ENCODE data around the gene BPGM.
"Not testable (repeated sequence)": the region's sequence is repeated elsewhere in the genome, so short reads cannot be mapped to it uniquely, and the experiment has no call there.

Gene BPGM

GRCh38 chr7:134651991-134652390 lies 5.3 kb downstream of the BPGM start:
- no peak for TF ChIP-seq CTCF (IDR thresholded peaks at IDR 0.05; ENCODE audit: low read depth, low read length)
- H3K4me3 ChIP-seq (ENCODE audit: low read depth, low read length) = no peak overlapping the region

GRCh38 chr7:134654104-134654775 lies 7.6 kb downstream of the BPGM start:
- TF ChIP-seq CTCF (IDR thresholded peaks at IDR 0.05; ENCODE audit: low read depth, low read length) = no peak
- H3K4me3 ChIP-seq (ENCODE audit: low read depth, low read length) = no peak overlapping the region

GRCh38 chr7:134657526-134657925 lies 10.9 kb downstream of the BPGM start:
- no peak for TF ChIP-seq CTCF (IDR thresholded peaks at IDR 0.05; ENCODE audit: low read depth, low read length)

GRCh38 chr7:134660242-134660785 lies 13.7 kb downstream of the BPGM start:
- peak overlapping the region; percentile 8; the same call in 1 of the 2 replicates for H3K4me3 ChIP-seq (ENCODE audit: low read depth, low read length)
- no peak for TF ChIP-seq CTCF (IDR thresholded peaks at IDR 0.05; ENCODE audit: low read depth, low read length)

More at GRCh38 chr7:134657526-134657925, 10.9 kb downstream of the BPGM start:
- H3K4me3 ChIP-seq (ENCODE audit: low read depth, low read length) = no peak overlapping the region

- no peak overlapping the region for H3K4me3 ChIP-seq (ENCODE audit: low read depth, low read length)
- no peak for TF ChIP-seq CTCF (IDR thresholded peaks at IDR 0.05; ENCODE audit: low read depth, low read length)
These were observed 14.3 kb downstream of the BPGM start for GRCh38 chr7:134660961-134661376.

- TF ChIP-seq CTCF (IDR thresholded peaks at IDR 0.05; ENCODE audit: low read depth, low read length) = no peak
- no peak overlapping the region for H3K4me3 ChIP-seq (ENCODE audit: low read depth, low read length)
These were observed 15.7 kb downstream of the BPGM start for GRCh38 chr7:134662166-134662870.

- no peak for TF ChIP-seq CTCF (IDR thresholded peaks at IDR 0.05; ENCODE audit: low read depth, low read length)
- no peak overlapping the region for H3K4me3 ChIP-seq (ENCODE audit: low read depth, low read length)
These were observed 16.2 kb downstream of the BPGM start for GRCh38 chr7:134662871-134663205.

- not testable (repeated sequence) for H3K4me3 ChIP-seq (ENCODE audit: low read depth, low read length)
These were observed 18.4 kb downstream of the BPGM start for GRCh38 chr7:134665045-134665444.

Data from WI38 (cell line).